PC-3 (cell line): ENCODE measurements around the gene TM9SF4. TPM values are rescaled to one million over a fixed set of nuclear protein-coding genes. Genes with fewer than 3 reads are reported as not detected.

Experiments used
- ATAC-seq: fragments of 200-7000 bp; cut with Tn5 transposase; 2 replicates; pipeline ENCODE4 v1.9.1; 2020; ENCODE audit warnings: mild to moderate bottlenecking, moderate library complexity
- BruUV-seq: library from RNA; stranded (reverse); fragments of 400-500 nt; replicated peaks from 2 replicates; lab custom pipeline; 2021; lab: Mats Ljungman, UMichigan
- CTCF ChIA-PET: fragments of 300-600 bp; sonication (Branson Sonifier 250); formaldehyde crosslinking; loops from one replicate; lab custom pipeline; 2022; ENCODE audit warnings: antibody characterized with exemption; lab: Charles Lee
- POLR2A ChIA-PET: fragments of 300-600 bp; sonication (Branson Sonifier 250); formaldehyde crosslinking; loops from one replicate; lab custom pipeline; 2022; ENCODE audit warnings: antibody characterized with exemption; ENCODE audit not compliant: unreplicated experiment; lab: Charles Lee
- DNase-seq: peaks from one replicate; pipeline ENCODE4 v3.0.0-alpha.2; 2015
- H2AFZ ChIP-seq: fragments of 300-600 bp; sonication (generic); 2 replicates; pipeline ENCODE4 v1.6.0; 2016; ENCODE audit warnings: antibody characterized with exemption, low read length
- H3F3A ChIP-seq: fragments of 300-600 bp; sonication (generic); one replicate; pipeline ENCODE4 v1.6.0; 2017; ENCODE audit warnings: antibody characterized with exemption, low read length, control low read depth, mild to moderate bottlenecking; ENCODE audit not compliant: unreplicated experiment
- H3K27ac ChIP-seq: fragments of 300-600 bp; sonication (generic); 2 replicates; pipeline ENCODE4 v1.5.1; 2016; ENCODE audit warnings: mild to moderate bottlenecking, low read length
- H3K27me3 ChIP-seq: fragments of 300-600 bp; sonication (generic); 2 replicates; pipeline ENCODE4 v1.6.1; 2016; ENCODE audit warnings: low read length, mixed read lengths
- H3K36me3 ChIP-seq: fragments of 300-600 bp; sonication (generic); 2 replicates; pipeline ENCODE4 v1.6.1; 2016; ENCODE audit warnings: low read depth, mixed run types, low read length, mixed read lengths
- H3K4me1 ChIP-seq: fragments of 300-600 bp; sonication (generic); 2 replicates; pipeline ENCODE4 v1.5.1; 2016; ENCODE audit warnings: low read length; ENCODE audit not compliant: insufficient read depth
- H3K4me2 ChIP-seq: fragments of 300-600 bp; sonication (generic); 2 replicates; pipeline ENCODE4 v1.6.0; 2016; ENCODE audit warnings: low read length
- H3K4me3 ChIP-seq: fragments of 300-600 bp; sonication (generic); 2 replicates; pipeline ENCODE4 v1.5.1; 2016; ENCODE audit warnings: mild to moderate bottlenecking, low read length, mixed read lengths
- H3K79me2 ChIP-seq: fragments of 300-600 bp; sonication (generic); 2 replicates; pipeline ENCODE4 v1.6.1; 2017; ENCODE audit warnings: low read length, mixed read lengths
- H3K9ac ChIP-seq: fragments of 300-600 bp; sonication (generic); 2 replicates; pipeline ENCODE4 v1.6.0; 2016; ENCODE audit warnings: mild to moderate bottlenecking, low read length
- H3K9me2 ChIP-seq: fragments of 300-600 bp; sonication (generic); replicated peaks from 2 replicates; pipeline ENCODE4 v1.6.1; 2016; ENCODE audit warnings: mixed run types, low read length, mixed read lengths
- H3K9me3 ChIP-seq: fragments of 300-600 bp; sonication (generic); 2 replicates; pipeline ENCODE4 v1.6.1; 2016; ENCODE audit warnings: low read length, mixed read lengths
- H4K20me1 ChIP-seq: fragments of 300-600 bp; sonication (generic); 2 replicates; pipeline ENCODE4 v1.6.1; 2016; ENCODE audit warnings: low read length, mixed read lengths
- EZH2 ChIP-seq: fragments of 300-600 bp; sonication (generic); IDR thresholded peaks from one replicate; pipeline ENCODE4 v1.6.1; 2017; ENCODE audit warnings: antibody characterized with exemption, mild to moderate bottlenecking, low read length; ENCODE audit not compliant: unreplicated experiment
- EZH2phosphoT487 ChIP-seq: fragments of 300-600 bp; sonication (generic); IDR thresholded peaks from 2 replicates; pipeline ENCODE4 v1.6.1; 2018; ENCODE audit warnings: mild to moderate bottlenecking, antibody characterized with exemption, low read length, borderline replicate concordance
- intact Hi-C: fragments of 100-400 bp; cut with micrococcal nuclease; formaldehyde crosslinking; loops from 2 replicates; pipeline ENCODE4 v1.9.0; 2023
- total RNA-seq: library from RNA; depleted of rRNA; stranded (reverse); fragments of >200 nt; gene quantifications from 2 replicates; pipeline ENCODE4 v1.2.3, GENCODE V29; 2014
- TF ChIP-seq, protein P1 (sequence below): fragments of 300-600 bp; sonication (generic); conservative IDR thresholded peaks from 2 replicates; pipeline ENCODE4 v1.5.1; 2017; ENCODE audit warnings: antibody characterized with exemption, low read depth, mild to moderate bottlenecking, low read length

The TM9SF4 gene
- total RNA-seq, 1 experiment from 2014 or later: 32.6 TPM

DNA sequence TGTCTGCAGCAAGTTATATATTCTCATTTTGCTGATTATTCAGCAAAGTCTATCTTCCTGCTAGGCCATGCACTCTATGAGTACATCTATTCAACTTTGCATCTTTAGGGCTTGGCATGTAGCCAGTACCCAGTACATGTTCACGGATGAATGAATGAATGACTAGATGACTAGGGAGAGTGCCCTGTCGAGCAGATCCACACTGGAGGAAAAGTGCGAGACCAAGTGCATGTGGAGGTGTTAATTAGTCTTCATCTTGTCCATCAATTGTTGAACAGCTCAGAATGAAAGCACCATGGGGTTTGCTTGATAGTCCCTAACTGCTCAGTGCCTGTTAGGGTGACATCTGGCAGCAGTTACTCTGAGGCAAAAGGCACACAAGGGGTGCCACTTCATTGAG, 30.4 kb downstream of the TM9SF4 start:
- POLR2A ChIA-PET: no interaction called here
- no peaks in the 10 kb centered on the region for H4K20me1 ChIP-seq
- CTCF ChIA-PET: no interaction called here

DNA sequence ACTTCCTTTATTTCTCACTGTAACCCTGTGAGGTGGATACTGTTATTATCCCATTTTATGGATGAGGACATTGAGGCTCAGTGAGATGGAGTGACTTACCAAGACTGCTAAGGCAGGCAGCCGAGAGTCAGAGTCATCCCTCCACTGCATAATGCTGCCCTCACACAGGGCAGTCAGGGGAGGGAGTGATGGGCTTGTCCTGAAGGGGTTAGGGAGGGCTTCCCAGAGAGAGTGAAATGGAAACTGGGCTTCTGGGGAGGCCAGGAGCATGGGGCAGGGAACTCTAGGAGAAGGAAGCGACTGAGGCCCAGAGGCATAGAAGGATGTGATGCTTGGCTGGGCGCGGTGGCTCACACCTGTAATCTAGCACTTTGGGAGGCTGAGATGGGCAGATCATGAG, 31.1 kb downstream of the TM9SF4 start:
- Histone ChIP-seq H3K4me3 (no peak overlapping the region), H3K27ac (no peak overlapping the region), H3K36me3 (peaks cover 85% of the 10 kb centered on the region), H3K9ac (no peak overlapping the region), H4K20me1 (no peaks in the 10 kb centered on the region), H2AFZ (no peak overlapping the region), H3K4me1 (no peaks in the 10 kb centered on the region), H3K27me3 (no peaks in the 10 kb centered on the region), H3K9me2 (no peaks in the 10 kb centered on the region), H3K4me2 (no peak overlapping the region), H3K9me3 (no peaks in the 10 kb centered on the region), H3F3A (no peaks in the 10 kb centered on the region), H3K79me2 (no peaks in the 10 kb centered on the region)
- DNase-seq (no peak), ATAC-seq (no peak)
- CTCF ChIA-PET: no interaction called here
- intact Hi-C loops: no loop called here
- TF ChIP-seq, protein P1, sequence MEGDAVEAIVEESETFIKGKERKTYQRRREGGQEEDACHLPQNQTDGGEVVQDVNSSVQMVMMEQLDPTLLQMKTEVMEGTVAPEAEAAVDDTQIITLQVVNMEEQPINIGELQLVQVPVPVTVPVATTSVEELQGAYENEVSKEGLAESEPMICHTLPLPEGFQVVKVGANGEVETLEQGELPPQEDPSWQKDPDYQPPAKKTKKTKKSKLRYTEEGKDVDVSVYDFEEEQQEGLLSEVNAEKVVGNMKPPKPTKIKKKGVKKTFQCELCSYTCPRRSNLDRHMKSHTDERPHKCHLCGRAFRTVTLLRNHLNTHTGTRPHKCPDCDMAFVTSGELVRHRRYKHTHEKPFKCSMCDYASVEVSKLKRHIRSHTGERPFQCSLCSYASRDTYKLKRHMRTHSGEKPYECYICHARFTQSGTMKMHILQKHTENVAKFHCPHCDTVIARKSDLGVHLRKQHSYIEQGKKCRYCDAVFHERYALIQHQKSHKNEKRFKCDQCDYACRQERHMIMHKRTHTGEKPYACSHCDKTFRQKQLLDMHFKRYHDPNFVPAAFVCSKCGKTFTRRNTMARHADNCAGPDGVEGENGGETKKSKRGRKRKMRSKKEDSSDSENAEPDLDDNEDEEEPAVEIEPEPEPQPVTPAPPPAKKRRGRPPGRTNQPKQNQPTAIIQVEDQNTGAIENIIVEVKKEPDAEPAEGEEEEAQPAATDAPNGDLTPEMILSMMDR: no peak
- no peak for TF ChIP-seq EZH2phosphoT487
- TF ChIP-seq EZH2: no peak
- no TSS peak for BruUV-seq
- POLR2A ChIA-PET: no interaction called here

More for the DNA sequence above, 30.4 kb downstream of the TM9SF4 start:
- Histone ChIP-seq H3K9ac (no peak overlapping the region), H3K36me3 (peaks cover 81% of the 10 kb centered on the region), H3K79me2 (no peaks in the 10 kb centered on the region), H3K9me2 (no peaks in the 10 kb centered on the region), H2AFZ (no peak overlapping the region), H3K4me3 (no peak overlapping the region), H3K27me3 (no peaks in the 10 kb centered on the region), H3K4me2 (no peak overlapping the region), H3F3A (no peaks in the 10 kb centered on the region), H3K27ac (no peak overlapping the region), H3K9me3 (no peaks in the 10 kb centered on the region), H3K4me1 (no peaks in the 10 kb centered on the region)
- DNase-seq: no peak
- no peak for ATAC-seq
- TF ChIP-seq EZH2: no peak
- TF ChIP-seq EZH2phosphoT487: no peak
- TF ChIP-seq, protein P1: no peak
- intact Hi-C loops: no loop called here
- no TSS peak for BruUV-seq

DNA sequence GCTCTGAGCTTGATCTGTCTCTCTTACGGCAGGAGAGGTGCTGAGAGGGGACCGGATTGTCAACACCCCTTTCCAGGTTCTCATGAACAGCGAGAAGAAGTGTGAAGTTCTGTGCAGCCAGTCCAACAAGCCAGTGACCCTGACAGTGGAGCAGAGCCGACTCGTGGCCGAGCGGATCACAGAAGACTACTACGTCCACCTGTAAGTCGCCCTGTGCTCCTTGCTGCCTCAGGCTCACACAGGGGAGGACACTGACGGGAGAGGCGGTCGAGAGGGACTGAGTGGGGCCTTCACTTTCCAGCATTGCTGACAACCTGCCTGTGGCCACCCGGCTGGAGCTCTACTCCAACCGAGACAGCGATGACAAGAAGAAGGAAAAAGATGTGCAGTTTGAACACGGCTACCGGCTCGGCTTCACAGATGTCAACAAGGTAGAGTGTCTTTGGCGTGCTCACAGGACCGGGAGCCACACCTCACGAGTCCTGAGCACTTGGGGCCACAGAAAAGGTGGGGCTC, 32.0 kb downstream of the TM9SF4 start:
- CTCF ChIA-PET: no interaction called here
- Histone ChIP-seq H3K79me2 (no peaks in the 10 kb centered on the region), H3K4me2 (no peak overlapping the region), H2AFZ (no peak overlapping the region), H3K27ac (no peak overlapping the region), H4K20me1 (no peaks in the 10 kb centered on the region), H3K4me1 (no peaks in the 10 kb centered on the region), H3F3A (no peaks in the 10 kb centered on the region), H3K9me3 (no peaks in the 10 kb centered on the region), H3K9ac (no peak overlapping the region), H3K27me3 (no peaks in the 10 kb centered on the region), H3K4me3 (no peak overlapping the region), H3K36me3 (peaks cover 83% of the 10 kb centered on the region), H3K9me2 (no peaks in the 10 kb centered on the region)
- no peak for TF ChIP-seq EZH2phosphoT487
- no peak for TF ChIP-seq EZH2
- no TSS peak for BruUV-seq
- ATAC-seq (no peak), DNase-seq (no peak)
- intact Hi-C loops: no loop called here
- POLR2A ChIA-PET: no interaction called here
